K562 (cell line): ENCODE results near the gene ACOT7. TPM values are rescaled to one million over a fixed set of nuclear protein-coding genes. Genes with fewer than 3 reads are reported as not detected.

Experiments
- ARID4B ChIP-seq: sonication (generic); formaldehyde crosslinking; IDR thresholded peaks from 2 replicates; pipeline ENCODE4 v1.8.0; 2022; ENCODE audit warnings: mild to moderate bottlenecking, missing genetic modification reagents
- CHD2 ChIP-seq: IDR thresholded peaks from 2 replicates; pipeline ENCODE4 v1.6.1; 2011; ENCODE audit warnings: low read depth, low read length
- COPS2 ChIP-seq: fragments of 450-650 bp; conservative IDR thresholded peaks from 2 replicates; pipeline ENCODE4 v1.6.1; 2016; ENCODE audit warnings: mild to moderate bottlenecking, moderate library complexity
- HCFC1 ChIP-seq: IDR thresholded peaks from 2 replicates; pipeline ENCODE4 v1.6.1; 2012; ENCODE audit warnings: low read depth, low read length, improper control_type of control experiment
- HEY1 ChIP-seq: fragments of 250-450 bp; sonication (Bioruptor Pico); IDR thresholded peaks from 2 replicates; pipeline ENCODE4 v1.5.0; 2020; ENCODE audit warnings: mild to moderate bottlenecking, moderate library complexity, borderline replicate concordance
- MBD2 ChIP-seq: sonication (generic); IDR thresholded peaks from 2 replicates; pipeline ENCODE4 v1.6.1; 2016; ENCODE audit warnings: low read depth, borderline replicate concordance
- MNT ChIP-seq, 2 experiments: fragments of 450-650 bp; conservative IDR thresholded peaks; 2 replicates each; pipeline ENCODE4 v1.6.1; 2017; ENCODE audit warnings: mild to moderate bottlenecking in 2 of 2, moderate library complexity in 2 of 2
- MXD1 ChIP-seq: fragments of 250-450 bp; sonication (Bioruptor Pico); IDR thresholded peaks from 2 replicates; pipeline ENCODE4 v1.8.0; 2021; ENCODE audit warnings: borderline replicate concordance, mild to moderate bottlenecking, moderate library complexity; ENCODE audit not compliant: poor library complexity, severe bottlenecking
- NFYB ChIP-seq: IDR thresholded peaks from 2 replicates; pipeline ENCODE4 v1.6.1; 2011; ENCODE audit warnings: mild to moderate bottlenecking, moderate library complexity; ENCODE audit not compliant: insufficient read length; ENCODE audit errors: extremely low read depth
- RB1 ChIP-seq: fragments of 450-650 bp; IDR thresholded peaks from 2 replicates; pipeline ENCODE4 v1.6.1; 2017; ENCODE audit warnings: low read depth, mild to moderate bottlenecking
- TFAM ChIP-seq: fragments of 250-450 bp; sonication (Bioruptor Pico); conservative IDR thresholded peaks from 2 replicates; pipeline ENCODE4 v1.5.0; 2021; ENCODE audit warnings: mild to moderate bottlenecking, moderate library complexity
- TGIF2 ChIP-seq: sonication (generic); formaldehyde crosslinking; IDR thresholded peaks from 2 replicates; pipeline ENCODE4 v1.8.1; 2022; ENCODE audit warnings: mild to moderate bottlenecking, missing genetic modification reagents, moderate library complexity
- ZC3H4 ChIP-seq: sonication (generic); formaldehyde crosslinking; IDR thresholded peaks from 2 replicates; pipeline ENCODE4 v1.9.0; 2021; ENCODE audit warnings: missing genetic modification reagents, borderline replicate concordance
- ZNF140 ChIP-seq: fragments of 250-450 bp; sonication (Bioruptor Pico); IDR thresholded peaks from 2 replicates; pipeline ENCODE4 v1.8.0; 2021; ENCODE audit warnings: moderate library complexity, mild to moderate bottlenecking, inconsistent platforms
- ZNF143 ChIP-seq: sonication (generic); formaldehyde crosslinking; IDR thresholded peaks from 2 replicates; pipeline ENCODE4 v1.9.0; 2022; ENCODE audit warnings: mild to moderate bottlenecking, missing genetic modification reagents
- ZNF175 ChIP-seq: fragments of 200-800 bp; sonication (Bioruptor generic); IDR thresholded peaks from 2 replicates; pipeline ENCODE4 v1.6.1; 2016; ENCODE audit warnings: low read depth, mild to moderate bottlenecking, missing genetic modification characterization, missing compliant biosample characterization
- ZNF354B ChIP-seq: fragments of 250-450 bp; sonication (Bioruptor Pico); IDR thresholded peaks from 2 replicates; pipeline ENCODE4 v1.4.0; 2020
- ZNF445 ChIP-seq: fragments of 250-450 bp; sonication (Bioruptor Pico); IDR thresholded peaks from 2 replicates; pipeline ENCODE4 v1.4.0; 2020; ENCODE audit warnings: low read depth, mild to moderate bottlenecking, moderate library complexity
- ZNF695 ChIP-seq: fragments of 450-650 bp; formaldehyde crosslinking; IDR thresholded peaks from 2 replicates; pipeline ENCODE4 v1.4.0; 2020; ENCODE audit warnings: mild to moderate bottlenecking, moderate library complexity
- polyA plus RNA-seq, 8 experiments: library from polyadenylated mRNA; depleted of rRNA in 4 of 8; stranded (reverse) in 5 of 8; unstranded in 3 of 8; fragments of >200 nt; fragmentation: Nextera tagmentation in 2 of 8; fragmentation: Illumina TruSeq in 1 of 8; extraction: Ambion mirVana in 2 of 8; extraction: Trizol in 1 of 8; gene quantifications; 2 replicates each; pipeline versions ENCODE4 v1.2.1 to v1.2.3, GENCODE V29; 2011 to 2014; ENCODE audit warnings: inconsistent platforms in 1 of 8, missing spikeins in 1 of 8
- total RNA-seq, 7 experiments: library from RNA; depleted of rRNA in 6 of 7; stranded (reverse); fragments of >200 nt in 6 of 7; fragmentation: Illumina TruSeq in 2 of 7; extraction: Trizol in 2 of 7; gene quantifications; 2 replicates each; pipeline versions ENCODE4 v1.2.1 to v1.2.3, GENCODE V29; 2011 to 2021; ENCODE audit warnings: low replicate concordance in 1 of 7
- TF ChIP-seq, protein P1 (sequence below): IDR thresholded peaks from 2 replicates; pipeline ENCODE4 v1.6.1; 2011; ENCODE audit not compliant: insufficient read length; ENCODE audit errors: extremely low read depth

The ACOT7 gene
- total and polyA plus RNA-seq, 9 of the 15 experiments (the other 6 are each of a cell fraction or from before 2014, with no cell fraction given) = 7.0 to 92.6 (median 37.2) TPM

GRCh38 chr1:6393400-6394187 is at the start of gene ACOT7 (continued):
- TF ChIP-seq MXD1 (CRISPR knock-in tag) (peak; percentile 81), RB1 (peak; percentile 97), NFYB (no peak), ZNF354B (CRISPR knock-in tag) (no peak), ARID4B (CRISPR knock-in tag) (peak; percentile 71; the same call in 1 of the 2 replicates), MNT (conservative IDR thresholded peaks at IDR 0.05) (peak; percentile 99), ZNF445 (CRISPR knock-in tag) (no peak), TFAM (no peak), COPS2 (no peak), TGIF2 (CRISPR knock-in tag) (peak; percentile 38; the same call in 1 of the 2 replicates), CHD2 (no peak; the same call in 1 of the 2 replicates), HEY1 (CRISPR knock-in tag) (peak; percentile 15; the same call in 1 of the 2 replicates), ZNF175 (CRISPR knock-in tag) (no peak), ZNF143 (CRISPR knock-in tag) (peak; percentile 51; the same call in 1 of the 2 replicates), ZNF695 (CRISPR knock-in tag) (no peak), ZNF140 (CRISPR knock-in tag) (no peak), MBD2 (no peak), ZC3H4 (CRISPR knock-in tag) (no peak), HCFC1 (peak; percentile 34; the same call in 1 of the 2 replicates)
- TF ChIP-seq, protein P1, sequence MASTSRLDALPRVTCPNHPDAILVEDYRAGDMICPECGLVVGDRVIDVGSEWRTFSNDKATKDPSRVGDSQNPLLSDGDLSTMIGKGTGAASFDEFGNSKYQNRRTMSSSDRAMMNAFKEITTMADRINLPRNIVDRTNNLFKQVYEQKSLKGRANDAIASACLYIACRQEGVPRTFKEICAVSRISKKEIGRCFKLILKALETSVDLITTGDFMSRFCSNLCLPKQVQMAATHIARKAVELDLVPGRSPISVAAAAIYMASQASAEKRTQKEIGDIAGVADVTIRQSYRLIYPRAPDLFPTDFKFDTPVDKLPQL = no peak
